HUDEP-2 (cell line): ENCODE results near the gene PSTPIP1.

Source experiments
- DNase-seq, 76 experiments: peaks; one replicate each; lab custom pipeline; 2025; ENCODE audit not compliant: unreplicated experiment in 76 of 76; lab: John Stamatoyannopoulos, UW

Gene PSTPIP1

DNA sequence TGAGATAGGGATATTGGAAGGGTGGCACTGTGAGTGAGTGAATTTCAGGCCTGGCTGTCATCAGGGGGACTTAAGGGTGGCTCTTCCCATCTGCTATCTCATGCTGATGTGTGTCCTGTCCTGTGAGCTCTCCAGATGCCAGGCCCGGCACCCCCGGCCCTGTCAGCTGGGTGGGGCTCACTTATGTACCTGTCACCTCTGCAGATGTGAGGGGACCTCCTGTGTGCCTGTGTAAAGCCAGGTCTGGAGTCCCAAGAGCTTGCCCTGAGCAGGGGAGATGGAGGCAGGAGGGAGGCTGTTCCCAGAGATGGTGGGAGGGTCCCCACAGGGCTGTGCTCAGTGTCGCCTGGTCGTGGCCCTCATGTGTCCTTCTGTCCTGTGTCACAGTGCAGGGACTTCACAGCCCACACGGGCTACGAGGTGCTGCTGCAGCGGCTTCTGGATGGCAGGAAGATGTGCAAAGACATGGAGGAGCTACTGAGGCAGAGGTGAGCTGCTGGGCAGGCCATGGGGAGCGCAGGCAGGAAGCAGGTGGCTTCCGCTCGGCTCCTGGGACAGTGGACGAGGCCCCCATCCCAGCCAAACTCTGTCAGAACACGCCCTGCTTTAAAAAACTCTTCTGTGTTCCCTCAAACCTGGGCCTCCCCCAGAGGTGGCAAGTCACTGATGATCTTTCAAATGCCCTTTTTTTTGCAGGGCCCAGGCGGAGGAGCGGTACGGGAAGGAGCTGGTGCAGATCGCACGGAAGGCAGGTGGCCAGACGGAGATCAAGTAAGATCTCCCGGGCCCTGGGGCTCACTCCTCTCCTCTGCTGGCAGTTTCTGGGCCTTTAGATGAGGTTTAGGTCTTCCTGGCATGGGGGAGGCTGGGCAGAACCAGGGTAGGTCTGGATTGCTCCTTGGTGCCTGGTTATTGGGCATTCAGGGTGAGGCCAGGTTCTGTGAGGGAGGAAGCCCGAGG, 23.1 kb downstream of the PSTPIP1 start:
- no peak for DNase-seq

DNA sequence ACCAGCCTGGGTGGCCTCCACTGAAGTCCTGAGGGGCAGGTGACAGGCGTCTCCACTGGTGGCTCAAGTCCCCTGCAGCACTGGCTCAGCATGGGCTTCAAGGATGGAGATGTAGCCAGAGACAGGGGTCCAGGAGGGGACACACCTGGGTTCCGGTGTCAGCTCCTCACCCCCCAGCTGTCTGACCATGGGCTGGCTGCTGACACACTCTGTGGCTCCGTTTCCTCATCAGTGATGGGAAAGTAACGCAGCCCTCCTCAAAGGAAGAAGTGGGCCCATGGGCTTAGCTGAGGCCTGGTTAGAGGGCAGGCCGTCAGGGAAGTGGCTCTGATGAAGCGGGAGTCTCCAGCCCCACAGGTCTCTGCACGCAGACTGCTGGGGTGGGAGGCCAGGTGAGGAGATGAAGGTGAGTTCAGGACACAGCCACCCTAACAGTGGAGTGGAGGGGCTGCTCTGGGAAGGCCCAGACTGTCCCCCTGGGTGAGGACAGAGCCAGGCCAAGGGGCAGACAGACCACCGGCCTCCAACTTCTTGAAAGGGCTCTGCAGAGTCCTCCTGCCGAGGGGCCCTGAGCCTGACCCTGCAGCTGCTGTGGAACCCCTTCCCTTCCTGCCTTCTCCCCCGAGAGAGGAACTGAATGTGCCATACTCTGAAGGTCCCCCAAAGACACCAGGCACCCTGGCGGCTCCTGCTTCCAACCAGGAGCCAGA, 24.0 kb downstream of the PSTPIP1 start:
- no peak for DNase-seq

DNA sequence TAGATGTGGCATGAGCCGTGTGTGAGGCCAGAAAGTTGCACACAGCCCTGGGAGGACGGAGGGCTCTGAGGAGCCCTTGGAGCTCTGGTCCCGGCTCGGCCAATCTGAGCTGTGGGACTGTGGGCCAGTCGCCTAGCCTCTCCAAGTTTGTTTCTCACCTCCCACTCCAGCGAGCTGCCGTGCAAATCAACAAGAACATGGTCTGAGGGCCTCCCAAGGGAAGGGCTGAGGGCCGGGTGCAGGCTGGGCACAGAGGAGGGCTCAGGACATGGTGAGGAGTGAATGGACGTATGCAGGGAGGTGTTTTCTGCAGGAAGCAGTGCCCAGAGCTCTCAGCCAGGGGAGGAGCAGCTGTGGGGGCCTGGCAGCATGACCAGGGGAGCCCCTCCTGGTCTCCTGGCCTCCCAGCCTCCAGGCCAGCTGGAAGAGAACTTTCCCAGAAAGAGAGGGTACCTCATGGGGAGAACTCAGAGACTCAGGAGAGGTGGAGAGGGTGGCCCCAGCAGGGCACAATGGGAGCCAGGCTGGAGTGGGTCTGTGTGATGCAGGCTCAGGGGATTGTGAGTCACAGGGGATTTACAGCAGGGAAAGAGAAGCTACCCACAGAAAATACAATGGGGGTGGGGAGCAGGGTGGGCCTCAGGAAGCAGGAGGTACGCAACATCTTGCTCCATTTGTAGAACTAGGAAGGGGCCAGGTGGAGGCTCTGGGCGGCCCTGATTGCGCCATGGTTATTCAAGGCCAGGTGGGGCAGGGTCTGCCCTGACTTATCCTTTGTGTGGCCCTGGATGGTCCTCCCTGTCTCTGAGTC, 24.8 kb downstream of the PSTPIP1 start:
- no peak for DNase-seq

GRCh38 chr15:77020348-77021087, 25.6 kb downstream of the PSTPIP1 start:
- DNase-seq: no peak

DNA sequence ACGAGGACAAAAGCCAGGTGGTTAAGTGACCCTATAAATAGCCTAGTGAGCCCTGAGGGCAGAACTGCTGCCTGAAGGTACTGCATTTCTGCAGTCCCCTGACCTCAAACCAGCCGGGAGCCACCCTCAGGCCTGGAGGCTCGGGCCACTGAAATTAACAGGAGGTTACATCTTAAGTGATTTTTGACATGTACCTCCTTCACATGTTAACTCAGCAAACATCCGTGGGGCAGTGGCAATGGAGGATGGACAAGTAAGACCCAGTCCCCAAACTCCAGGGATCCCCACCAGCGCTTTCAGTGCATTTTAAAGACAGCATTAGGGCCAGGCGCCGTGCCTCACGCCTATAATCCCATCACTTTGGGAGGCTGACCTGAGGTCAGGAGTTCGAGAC, 26.2 kb downstream of the PSTPIP1 start:
- DNase-seq: no peak

- DNase-seq: no peak
These were observed 27.0 kb downstream of the PSTPIP1 start for GRCh38 chr15:77021803-77022381.

DNA sequence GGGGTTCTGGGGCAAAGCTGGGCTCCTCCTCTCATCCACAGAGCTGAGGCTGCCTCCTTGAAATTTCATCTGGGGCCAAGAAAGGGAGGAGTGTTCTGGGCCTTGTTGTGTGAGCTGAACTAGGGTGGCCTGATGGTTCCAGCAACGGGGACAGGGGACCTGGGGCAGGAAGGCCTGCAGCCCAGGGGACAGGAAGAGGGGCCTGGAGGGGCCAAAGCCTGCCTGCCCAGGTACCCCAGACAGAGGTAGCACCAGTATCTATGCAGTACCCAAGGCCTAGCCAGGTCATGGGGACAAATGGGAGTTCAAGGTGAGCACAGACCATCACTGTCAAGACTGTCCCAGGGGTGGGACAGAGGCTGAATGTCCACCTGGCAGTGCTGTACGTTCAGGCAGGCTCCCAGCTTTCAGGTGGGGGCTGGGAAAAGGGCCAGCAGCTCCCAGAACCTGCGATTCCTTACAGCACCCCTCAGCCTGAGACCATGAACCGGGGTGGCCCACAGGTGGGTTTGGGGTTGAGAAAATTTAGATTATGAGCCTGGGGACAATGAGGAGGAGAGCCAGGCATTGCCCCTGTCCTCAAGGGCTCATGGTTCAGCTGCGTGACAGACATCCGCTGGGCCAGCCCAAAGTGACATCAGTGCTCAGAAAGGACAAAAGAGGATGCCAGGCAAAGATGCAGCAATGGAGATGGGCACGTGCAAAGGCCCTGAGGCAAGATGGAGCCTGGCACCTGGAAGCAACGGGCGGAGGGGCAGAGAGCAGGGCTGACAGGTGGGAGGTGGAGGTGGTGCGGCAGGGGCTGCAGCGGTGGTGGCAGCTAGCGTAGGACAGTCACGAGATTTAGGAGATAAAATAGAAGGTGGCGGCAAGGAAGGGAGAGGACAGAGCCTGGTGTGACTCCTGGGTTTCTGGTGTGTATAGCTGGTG, 28.0 kb downstream of the PSTPIP1 start:
- DNase-seq: no peak

- DNase-seq: no peak
These were observed 28.8 kb downstream of the PSTPIP1 start for GRCh38 chr15:77023576-77024272.

DNA sequence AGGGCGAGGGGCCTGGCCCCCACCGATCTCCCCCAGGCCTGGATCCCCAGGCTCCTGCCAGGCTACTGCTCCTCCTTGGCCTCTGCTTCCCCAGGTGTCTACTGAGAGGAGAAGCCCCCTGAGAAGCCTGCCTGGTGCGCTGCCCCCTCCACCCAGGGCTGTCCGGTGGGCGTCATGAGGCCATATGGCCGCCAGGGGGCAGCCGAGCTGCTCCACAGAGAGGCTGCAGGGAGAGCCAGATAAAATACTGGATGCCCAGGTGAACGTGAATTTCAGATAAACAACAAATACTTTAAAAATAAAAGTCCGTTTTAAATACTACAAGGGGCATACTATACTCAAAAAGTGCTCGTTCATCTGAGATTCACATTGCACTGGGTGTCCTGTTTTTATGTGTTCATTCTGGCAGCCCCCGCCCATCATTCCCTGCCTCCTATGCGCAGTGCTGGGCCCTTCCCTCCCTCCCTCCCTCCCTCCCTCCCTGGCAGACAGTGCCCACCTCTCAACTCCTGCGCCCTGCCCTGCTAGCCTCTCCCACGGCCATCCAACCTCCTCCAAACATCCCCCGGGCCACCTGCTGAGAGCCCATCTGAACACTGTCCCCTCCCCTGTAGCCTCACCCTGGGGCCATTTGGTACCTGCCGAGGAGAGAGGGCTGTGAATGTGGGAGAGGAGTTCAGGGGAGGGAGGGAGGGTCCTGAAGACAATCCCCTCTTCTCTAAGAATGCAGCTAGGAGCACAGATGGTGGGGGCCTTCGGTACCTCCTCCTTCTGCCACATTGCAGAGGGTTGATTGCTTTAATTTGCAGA, 29.6 kb downstream of the PSTPIP1 start:
- peak in 50 of 76 experiments; percentile 2 to 68 (median 30) for DNase-seq

DNA sequence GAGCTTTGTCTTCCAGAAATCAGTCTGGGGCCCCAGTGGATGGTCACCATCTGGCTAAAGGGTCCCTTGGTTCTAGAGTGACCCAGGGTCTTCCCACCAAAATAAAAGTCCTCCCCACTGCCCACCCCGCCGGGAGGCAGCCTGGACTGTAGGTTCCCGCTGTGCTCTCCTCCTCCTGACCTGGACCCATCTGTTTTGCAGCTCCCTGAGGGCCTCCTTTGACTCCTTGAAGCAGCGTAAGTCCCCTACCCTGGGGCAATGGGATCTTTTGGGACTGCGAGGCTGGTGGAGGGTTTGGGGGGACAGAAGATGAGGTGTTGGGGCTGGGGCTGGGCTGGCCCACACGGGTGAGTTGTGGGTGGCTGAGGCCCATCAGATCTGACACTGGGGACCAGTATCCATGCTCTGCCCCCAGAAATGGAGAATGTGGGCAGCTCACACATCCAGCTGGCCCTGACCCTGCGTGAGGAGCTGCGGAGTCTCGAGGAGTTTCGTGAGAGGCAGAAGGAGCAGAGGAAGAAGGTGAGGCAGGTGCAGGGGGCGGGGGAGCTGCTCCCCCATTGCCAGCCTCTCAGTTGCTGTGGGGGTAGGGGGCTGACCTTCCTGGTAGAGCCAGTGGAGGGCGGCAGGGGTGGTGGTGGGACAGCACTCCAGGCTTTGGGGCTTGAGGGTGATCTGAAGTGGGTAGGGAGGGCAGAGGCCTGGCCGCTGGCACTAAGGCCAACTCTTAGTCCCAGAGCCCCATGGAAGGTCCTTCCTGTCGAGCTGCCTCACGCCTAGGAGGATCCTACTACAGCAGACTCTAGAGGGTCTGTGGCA, 30.4 kb downstream of the PSTPIP1 start:
- no peak for DNase-seq

DNA sequence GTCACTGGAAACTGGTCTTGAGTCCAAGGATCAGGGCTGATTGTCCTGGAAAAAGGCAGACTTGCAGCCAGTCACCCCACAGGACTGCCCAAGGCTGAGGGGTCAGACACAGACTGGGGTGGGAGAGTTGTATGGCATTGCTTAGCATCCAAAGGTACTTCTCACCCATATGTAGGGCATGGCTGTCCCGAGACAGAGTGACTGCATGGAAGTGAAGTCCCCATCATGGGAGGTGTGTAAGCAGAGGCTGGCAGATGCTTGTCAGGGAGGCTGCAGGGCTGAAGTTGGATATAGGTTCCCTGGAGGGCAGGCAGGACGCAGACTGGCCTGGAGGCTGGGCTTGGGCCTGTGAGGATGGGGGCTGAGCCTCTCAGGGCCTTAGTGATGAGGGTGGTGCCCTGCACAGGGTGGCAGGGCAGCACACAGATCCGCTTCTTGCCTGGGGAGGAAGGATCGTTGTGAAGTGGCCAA, 31.1 kb downstream of the PSTPIP1 start:
- DNase-seq: no peak

- no peak for DNase-seq
These were observed 31.7 kb downstream of the PSTPIP1 start for GRCh38 chr15:77026501-77027110.

DNA sequence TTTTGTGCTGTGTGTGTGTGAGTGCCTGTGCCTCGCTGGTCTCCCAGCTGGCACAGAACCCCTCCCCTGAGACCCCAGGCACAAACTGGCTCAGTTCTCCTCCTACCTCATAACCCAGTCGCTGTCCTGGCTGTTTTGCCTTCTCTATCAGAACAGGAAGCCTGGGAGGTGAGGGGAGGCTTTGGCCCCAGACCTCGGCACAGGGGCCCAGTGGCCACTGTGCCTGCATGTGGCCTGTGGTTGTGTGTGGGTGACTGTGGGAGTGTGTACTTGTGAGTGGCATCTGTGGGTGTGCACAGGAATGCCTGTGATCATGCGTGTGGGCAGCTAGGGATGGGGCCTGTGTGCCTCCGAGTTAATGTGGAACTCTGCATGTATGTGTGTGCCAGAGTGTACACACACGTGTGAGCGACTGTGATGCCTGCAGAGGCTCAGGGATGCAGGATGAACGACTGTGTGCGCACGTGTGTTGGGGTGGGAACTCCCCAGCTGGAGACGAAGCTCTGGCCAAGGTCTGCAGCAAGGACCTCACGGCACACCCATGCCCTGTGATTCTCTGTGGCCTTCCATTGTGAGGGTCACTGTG, 32.3 kb downstream of the PSTPIP1 start:
- no peak for DNase-seq

DNA sequence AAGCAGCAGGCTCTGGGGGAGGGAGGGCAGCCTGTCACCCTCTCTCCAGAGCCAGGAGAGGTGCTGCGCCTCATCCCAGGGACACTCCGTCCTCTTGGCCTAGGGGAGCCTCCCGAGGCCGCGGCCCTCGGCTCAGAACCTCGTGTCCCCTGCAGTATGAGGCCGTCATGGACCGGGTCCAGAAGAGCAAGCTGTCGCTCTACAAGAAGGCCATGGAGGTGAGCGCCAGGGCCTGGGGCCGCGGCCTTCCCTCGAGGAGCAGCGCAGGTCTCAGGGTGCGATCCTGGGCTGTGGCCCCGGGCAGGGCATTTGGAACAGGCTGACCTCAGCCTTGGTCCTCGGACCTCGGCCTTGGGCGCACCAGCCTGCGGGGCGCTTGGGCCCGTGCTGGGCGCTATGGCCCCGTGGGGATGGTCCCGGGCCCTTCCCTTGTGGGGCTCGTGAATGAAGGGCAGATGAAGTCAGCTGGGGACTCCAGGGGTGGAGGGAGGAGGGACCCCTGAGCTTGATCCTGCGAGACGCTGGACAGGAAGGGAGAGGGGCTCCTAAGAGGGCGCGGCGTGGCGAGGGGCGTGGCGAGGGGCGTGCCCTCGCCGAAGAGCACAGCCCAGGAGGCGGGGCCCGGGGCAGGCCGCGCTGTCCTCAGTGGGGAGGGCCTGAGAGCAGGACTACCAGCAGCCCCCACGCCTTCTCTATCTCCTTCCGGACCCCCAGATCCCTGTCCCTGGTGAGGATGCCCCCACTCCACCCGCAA, 32.9 kb downstream of the PSTPIP1 start:
- DNase-seq: no peak
